Measurements from ENCODE around the gene TTC3.

TTC3 gene

DNA sequence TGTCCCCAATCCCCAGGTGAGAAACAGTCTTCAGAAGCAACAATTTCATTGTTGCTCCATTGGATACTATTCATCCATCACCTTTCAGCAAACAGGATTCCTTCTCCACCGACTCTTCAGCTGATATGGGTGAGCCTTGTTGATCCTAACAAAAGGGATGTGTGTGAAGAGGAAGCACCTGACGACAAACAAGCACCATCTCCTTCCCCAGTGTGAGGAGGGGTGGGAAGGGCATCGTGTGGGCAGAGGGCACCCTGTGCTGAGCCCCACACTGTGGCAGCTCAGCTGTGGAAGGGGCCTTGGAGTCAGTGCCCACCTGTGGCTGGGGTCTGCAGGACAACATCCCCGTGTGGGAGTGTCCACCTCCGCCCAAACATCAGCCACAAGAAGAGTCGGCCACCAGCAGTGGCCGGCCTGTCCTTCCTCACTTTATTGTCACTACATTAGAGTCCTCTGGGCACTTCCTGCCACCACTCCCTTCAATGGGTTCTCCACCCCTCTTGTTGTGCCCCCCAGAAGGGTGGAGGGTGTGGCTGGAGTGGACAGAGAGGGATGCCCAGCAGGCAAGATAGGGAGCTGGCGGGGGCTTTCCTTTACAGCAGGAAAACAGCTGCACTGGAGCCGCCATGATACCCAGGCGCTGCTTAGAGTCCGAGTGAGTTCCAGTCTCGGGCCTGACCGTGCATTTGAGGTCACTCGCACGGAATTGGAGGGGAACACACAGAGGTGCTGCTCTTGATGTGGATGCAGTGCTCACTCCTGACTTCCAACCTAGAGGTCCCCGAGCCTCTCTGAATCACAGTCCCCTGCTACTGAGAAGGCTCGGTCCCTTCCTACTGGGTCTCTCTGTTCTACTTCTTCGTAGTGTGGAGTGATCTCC, 153.2 kb downstream of the TTC3 start:
- no peak for DNase-seq

DNA sequence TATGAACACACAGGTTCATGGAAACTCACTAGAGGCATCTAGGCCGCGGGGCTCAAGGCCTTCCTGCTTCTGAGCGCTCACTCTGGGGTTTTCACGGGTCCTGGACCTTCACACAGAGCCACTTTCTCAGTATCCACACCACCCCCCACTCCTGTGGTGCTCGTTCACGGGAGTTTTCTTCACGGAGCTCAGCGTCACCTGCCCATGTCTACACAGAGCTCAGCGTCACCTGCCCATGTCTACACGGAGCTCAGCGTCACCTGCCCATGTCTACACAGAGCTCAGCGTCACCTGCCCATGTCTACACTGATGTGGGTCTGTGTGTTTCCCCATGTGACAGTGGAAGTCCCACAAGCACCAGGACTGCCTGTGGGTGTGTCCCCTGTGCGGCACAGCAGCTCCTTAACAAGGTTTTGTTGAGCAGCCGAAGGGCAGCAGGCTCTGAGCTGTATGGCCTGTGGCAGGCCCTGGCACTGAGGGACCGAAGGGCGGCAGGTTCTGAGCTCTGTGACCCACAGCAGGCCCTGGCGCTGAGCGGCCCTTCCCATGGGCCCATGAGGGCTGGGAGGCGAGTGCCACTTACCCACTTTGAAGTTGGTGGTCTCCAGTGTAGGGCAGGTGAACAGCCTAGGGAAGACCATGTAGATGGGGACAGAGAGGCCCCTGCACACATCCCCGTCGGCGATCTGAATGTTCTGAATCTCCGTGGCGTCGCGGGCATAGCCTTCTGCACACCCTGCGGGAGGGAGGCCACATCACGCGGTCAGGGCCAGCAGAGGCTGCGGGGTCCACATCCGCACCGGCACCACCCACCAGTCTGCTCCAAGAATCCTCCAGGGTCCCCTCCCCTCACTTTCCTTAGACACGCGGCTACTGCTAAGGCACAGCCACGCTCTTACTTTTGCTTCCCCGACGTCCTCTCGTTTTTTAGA, 154.3 kb downstream of the TTC3 start:
- DNase-seq: no peak

DNA sequence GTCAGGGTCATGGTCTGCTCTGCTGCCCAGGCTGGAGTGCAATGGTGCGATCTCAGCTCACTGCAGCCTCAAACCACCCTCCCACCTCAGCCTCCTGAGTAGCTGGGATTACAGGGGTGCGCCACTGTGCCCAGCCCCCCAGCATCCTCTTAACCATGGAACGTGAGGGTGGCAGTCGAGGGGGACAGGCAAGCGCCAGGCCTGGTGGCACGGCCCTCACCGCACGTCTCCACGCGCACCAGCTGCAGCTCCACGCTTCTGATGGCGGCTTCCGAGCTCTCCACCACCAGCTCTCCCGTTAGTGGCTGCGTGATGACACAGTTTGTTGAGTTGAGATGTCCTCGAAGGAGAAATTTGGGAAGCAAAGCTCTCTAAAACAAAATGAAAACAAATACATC, 154.9 kb downstream of the TTC3 start:
- DNase-seq: no peak

DNA sequence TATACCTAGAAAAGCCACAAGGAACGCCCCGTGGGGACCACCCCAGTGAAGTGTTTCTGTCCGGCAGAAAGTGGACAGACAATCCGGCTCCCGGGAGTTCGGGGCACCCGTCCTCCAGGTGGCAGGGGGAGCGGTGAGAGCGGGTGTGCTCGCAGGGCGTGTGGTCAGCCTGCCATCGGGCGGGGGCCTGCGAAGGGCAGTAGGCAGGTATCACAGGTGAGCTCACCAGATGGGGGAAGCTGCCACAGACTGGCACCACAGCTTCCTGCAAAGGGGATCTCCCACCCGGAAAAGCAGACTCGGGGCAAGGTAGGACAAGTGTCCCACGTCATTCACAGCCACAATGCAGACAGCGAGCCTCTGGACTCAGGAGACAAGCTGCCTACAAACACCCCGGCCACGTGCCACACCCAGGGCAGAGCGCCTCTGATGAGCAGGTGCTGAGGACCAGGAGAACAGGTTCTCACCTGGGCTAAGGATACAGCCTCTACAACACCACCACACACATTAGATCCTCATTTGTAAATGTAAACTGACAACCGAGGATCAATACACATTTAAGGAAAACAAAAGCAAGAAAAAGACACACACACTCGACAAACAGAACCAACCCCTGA, 157.7 kb downstream of the TTC3 start:
- no peak for DNase-seq

DNA sequence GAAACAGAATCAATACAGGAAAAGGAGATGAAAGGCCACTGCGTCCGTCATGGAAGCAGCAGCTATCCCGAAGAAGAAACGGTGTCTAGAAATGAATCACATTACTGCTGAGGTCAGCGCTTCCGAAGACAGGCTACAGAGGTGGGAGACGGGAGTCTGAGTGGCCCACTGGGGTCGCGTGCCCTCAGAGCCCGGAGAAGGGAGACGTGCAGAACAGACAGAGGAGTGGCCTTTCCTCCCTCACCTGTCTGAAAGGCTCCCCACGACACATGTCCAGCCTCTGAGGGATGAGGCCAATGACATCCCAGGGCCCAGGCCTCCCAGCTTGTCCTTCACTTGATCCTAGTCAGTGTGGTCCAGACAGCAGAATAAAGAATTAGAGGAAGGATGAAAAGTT, 158.2 kb downstream of the TTC3 start:
- no peak for DNase-seq

DNA sequence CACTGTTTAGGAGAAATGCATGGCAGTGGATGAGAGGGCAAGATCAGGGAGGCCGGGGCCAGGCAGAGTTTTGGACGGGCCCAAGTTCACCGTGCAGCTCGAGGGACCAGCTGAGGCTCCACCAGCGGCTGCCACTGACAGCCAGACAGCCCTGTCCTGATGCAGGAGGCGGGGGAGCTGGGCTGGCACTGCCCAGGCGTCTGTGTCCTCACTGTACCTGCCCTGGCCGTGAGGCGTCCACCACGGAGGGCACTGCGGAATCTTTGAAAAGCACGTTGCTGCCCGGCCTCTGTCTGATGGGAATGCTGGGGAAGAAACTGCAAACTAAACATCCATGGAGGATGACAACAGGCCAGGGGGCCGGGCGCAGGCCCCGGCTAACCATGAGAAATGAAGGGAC, 158.6 kb downstream of the TTC3 start:
- no peak for DNase-seq

DNA sequence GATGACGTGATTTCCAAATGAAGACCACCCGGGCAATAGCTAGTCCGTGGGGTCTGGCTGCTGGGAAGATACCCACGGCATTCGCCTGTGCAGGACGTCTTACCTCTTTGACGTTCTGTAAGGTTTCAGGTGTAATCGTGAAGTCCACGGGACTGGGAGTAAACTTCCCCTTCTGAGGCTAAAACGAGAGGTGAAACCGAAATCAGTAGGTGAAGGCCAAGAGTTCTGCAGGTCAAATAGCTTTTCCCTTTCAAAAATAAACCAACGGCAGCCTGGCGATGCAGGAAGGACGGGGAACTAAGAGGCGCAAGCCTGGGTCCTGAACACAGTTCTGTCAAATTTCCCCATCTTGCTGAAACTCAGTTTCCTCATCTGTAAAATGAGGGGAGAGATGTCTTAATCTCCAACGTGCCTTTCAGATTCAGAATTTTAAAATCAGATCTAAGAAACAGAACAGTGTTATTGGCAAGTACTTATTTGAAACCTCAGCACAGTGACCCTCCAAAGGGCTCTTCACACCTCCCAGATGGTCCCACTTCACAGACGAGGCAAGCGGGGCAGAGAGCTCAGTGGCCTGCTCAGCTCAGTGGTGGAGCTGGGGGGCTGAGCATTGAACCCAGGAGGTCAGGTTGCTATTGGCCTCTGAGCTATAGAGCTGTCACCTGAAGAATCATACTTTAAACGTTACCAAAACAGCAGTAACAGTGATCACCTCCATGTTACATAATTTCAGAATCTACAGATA, 159.4 kb downstream of the TTC3 start:
- DNase-seq: no peak

DNA sequence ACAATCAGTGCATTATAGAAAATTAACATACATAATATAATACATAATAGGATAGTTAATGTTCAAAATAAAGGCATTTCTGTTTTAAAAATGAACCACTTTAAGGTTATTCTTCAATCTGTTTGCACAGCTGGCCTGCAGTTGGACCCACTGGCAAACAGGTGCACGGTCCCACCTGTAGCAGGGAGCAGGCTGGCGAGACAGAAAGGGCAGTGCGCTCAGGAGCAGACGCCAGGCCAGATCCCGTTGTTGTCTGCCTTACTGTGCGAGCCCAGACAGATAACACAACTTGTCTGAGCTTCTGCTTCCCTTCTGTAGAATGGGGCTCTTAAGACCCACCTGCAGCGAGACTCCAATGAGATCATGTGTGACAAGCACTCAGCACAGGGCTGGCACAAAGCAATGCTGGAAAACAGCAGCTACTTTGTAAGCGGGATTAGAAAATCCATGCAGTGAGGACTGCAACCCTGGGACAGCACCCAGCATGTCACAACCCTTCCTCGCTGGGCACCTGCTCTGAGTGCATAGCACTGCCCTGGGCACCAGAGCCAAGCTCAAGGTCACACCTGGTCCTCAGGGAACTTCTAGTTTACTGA, 160.6 kb downstream of the TTC3 start:
- no peak for DNase-seq

DNA sequence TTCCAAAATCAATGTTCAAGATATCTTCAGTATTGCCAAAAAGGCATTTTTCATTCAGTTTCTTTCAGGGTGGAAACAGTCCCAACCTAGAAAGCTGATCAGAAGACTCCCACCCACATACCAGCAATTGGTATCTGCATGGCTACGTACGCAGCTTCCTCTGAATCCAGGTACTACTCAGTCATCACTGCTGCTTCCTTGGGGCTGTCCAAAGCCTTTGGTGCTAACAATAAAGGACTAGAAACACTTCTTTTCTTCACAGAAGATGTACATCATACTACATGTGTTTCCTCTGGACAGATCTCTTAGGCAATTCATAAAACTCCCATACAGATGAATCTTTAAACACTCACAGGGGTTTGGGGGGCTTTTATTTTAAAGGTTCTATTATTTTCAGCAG, 164.3 kb downstream of the TTC3 start:
- no peak for DNase-seq

DNA sequence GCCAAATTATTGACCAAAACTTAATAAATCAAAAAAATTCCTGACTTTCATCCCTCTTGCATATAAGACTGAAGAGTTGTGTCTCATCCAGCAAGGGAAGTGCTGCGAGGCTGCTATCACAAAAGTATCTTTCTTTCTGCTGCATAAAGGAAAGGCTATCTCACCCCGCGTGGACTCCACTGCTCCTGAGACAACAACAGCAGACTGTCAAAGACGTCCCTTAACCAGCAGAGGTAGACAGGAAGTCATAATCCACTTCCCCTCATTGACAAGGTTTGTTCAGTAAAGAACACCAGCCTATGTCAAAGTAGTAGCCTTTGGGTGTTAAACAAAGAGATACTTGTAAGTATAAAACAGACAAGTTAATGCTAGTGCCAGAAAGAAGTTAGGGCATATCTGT, 164.7 kb downstream of the TTC3 start:
- DNase-seq: no peak

DNA sequence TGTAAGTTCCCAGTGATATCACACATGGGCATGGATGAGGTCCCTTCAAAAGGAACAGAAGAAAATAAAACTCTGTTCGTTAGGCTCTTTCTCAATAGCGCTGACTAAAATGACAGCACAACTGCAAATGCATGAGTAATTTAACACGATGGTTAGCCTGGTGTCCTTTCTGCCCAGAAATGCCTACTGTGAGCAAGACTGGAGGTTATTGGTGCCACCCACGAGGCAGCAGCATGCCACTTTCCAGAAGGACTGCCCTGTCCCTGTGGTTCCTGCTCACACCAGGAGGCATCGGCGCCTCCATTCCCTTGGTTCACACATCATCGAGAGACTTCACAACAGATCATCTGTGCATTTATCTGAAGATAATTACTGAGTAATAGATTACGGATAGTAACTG, 167.9 kb downstream of the TTC3 start:
- no peak for DNase-seq

DNA sequence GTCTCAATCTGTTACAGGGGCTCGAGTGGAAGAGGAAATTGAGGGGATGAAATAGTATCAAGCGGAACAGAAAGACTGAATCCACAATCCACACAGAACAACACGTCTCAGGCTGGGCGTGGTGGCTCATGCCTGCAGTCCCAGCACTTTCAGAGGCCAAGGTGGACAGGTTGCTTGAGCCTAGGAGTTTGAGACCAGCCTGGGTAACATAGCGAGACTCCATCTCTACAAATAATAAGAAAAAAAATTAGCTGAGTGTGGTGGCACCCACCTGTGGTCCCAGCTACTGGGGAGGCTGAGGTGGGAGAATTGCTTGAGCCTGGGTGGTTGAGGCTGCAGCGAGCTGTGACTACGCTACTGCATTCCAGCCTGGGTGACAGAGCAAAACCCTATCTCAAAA, 168.4 kb downstream of the TTC3 start:
- DNase-seq: no peak

DNA sequence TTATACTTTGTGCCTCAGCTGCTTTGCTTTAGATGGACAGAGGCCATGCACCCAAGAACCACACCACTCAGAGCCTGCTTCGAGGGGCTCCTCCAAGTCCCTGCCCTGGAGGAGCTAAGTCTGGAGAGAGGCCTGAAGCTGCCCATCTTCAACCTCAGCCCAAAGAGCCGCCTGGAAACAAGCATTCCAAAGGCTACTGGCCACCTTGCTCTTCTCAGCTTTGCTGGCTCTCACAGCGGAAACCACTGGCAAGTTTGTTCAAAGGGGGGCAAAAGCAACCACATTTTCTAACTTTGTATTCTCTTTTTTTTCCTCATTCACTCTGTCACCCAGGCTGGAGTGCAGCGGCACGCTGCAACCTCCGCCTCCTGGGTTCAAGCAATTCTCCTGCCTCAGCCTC, 170.9 kb downstream of the TTC3 start:
- no peak for DNase-seq

DNA sequence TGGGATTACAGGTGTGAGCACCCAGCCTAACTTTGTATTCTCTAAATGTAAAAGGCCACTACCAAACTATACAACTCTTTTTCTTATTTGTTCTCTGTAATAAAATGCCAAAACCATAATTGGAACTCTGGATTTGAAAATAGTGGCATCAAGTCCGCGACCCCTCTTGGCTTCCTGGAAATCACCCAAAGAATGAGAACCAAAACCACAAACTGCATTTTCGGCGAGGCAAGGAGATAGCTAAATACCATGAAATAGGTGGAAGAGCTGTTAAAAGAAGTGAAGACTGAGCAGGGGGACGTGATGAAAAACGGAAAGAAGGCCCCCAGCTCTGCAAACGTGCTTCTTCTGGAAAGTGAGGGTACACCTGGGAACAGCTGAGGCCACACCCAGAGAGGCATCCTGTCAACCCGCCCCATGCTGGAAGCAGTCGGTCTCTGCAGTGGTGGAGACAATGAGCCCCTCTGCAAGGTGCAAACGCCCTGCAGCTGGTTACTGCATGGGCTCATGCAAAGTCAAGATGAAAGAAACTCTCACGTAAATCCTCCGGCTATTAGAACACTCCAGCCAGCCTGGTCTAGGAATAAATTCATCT, 171.5 kb downstream of the TTC3 start:
- DNase-seq: no peak

DNA sequence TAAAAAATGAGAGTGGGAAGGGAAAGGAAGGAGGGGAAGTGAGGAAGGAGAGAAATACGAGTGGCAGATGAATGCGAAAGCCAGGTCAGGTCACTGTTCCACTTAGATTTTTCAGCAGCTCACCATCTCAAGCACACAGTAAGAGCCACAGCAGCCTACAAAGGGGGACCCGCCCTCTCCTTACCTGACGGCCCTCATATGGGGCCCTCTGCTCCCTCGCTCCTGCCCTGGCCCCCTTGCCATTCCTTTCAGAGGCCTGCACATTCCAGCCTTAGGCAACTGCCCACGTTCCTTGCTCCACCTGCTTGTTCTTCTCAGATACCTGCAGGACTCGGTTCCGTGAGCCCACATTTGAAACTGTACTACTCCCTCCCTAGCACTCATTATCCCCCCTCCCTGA, 172.1 kb downstream of the TTC3 start:
- no peak for DNase-seq

DNA sequence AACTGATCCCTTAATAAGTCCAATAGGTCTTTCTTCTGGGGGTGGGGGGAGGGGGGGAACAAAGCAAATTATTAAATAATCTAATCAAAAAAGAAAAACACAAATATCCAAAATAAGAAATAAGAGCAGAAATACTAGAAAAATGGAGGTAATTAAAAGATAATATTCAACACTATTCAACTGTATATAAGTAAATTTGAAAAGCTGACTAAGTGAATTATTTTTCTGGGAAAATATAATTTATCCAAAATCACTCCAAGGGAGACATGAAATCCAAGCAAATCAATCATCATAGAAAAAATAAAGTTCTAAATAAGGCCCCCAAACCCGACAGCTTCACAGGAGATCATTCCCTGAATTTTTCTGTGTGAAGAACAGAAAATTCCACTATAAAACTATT, 175.2 kb downstream of the TTC3 start:
- DNase-seq: no peak

DNA sequence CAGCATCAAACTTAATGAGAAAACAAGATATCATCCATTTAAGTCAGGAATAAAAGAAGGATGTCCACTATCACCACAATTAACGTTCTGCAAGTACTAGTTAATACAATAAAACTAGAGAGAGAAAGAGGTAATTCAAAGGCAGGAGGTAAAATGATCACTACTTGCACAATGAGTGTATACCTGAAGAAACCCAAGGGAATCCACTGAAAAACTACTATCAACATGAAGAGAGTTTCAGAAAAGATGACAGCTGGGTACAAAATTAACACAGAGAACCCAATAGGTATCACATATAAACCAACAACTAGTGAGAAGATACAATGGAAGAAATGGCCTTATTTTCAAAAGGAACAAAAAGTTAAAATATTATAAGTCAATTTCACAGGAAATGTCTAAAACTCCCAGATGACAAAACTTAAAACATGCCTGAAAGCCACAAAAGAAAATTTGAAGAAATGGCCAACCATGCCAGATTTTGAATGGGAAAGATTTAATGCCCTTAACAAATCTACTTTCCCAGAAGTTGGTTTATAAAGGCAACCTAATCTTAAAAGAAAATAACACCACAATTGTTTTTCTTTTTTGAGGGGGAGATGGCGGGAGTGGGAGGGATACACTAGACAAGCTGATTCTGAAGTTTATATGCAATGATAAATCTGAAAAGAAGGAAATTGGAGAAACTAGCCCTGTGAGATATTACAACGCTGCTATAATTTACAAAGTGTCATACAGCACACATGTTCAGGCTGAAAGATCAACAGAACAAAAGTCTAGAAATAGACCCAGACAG, 176.3 kb downstream of the TTC3 start:
- DNase-seq: no peak

DNA sequence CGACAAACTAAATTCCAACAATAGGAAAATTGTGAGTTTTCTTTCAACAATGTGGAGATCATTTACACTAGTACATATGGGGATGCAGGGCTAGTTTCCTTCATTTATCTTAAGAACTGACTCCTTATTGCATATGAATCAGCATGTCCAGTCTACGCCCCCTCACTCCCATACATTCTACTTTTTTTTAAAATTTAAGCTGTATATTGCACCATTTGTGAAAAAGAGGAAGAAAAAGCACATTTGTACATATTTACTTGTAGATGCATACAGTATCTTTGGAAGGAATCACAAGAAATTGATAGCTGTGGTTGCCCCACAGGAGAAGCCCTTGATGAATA, 178.2 kb downstream of the TTC3 start:
- no peak for DNase-seq
